Adrenal gland (tissue), 5 donors: ENCODE data around the gene TULP4.
"Not testable (repeated sequence)": the region's sequence is repeated elsewhere in the genome, so short reads cannot be mapped to it uniquely, and the experiment has no call there.

ENCODE experiments used
- CTCF ChIP-seq, 6 experiments: fragments of 450-650 bp in 4 of 6; fragments of 200-600 bp in 2 of 6; sonication (generic) in 1 of 6; IDR thresholded peaks; 1 replicate in 5 of 6; 2 replicates in 1 of 6; pipeline versions ENCODE4 v1.5.1 to v1.8.0; 2016 to 2021; ENCODE audit warnings: antibody characterized with exemption in 6 of 6, mild to moderate bottlenecking in 2 of 6, moderate library complexity in 1 of 6
- POLR2A ChIP-seq, 2 donors: fragments of 450-650 bp; IDR thresholded peaks; one replicate each; pipeline ENCODE4 v1.6.1; 2017; ENCODE audit warnings: antibody characterized with exemption in 2 of 2, mild to moderate bottlenecking in 2 of 2, moderate library complexity in 1 of 2
- donor health status: DM: no; HTN: no; CAD: no.

GRCh38 chr6:158405321-158405831, 93.1 kb downstream of the TULP4 start:
- not testable (repeated sequence) for TF ChIP-seq CTCF, POLR2A (IDR thresholded peaks at IDR 0.05)
